Gastrocnemius medialis (tissue), 4 donors: ENCODE results near the gene IDUA. TPM values are rescaled to one million over a fixed set of nuclear protein-coding genes. Genes with fewer than 3 reads are reported as not detected.
A peak's percentile ranks its signal among the peaks of the same experiment; 100 is the strongest.

ENCODE experiments used
- ATAC-seq, 2 donors: fragments of 150-250 bp; one replicate each; pipeline ENCODE4 v1.9.1; 2016
- DNase-seq, 2 donors: peaks; one replicate each; pipeline ENCODE4 v3.0.0-alpha.2; 2019
- H3K27ac ChIP-seq, 4 donors: fragments of 200-600 bp; sonication (generic); 1 replicate in 1 of 4; 2 replicates in 3 of 4; pipeline ENCODE4 v1.5.1; 2016 to 2018; ENCODE audit warnings: mild to moderate bottlenecking in 2 of 4, moderate library complexity in 1 of 4
- H3K27me3 ChIP-seq, 3 donors: fragments of 200-600 bp; sonication (generic) in 2 of 3; 1 replicate in 1 of 3; 2 replicates in 2 of 3; pipeline versions ENCODE4 v1.5.1 to v1.6.0; 2016 to 2019; ENCODE audit warnings: mild to moderate bottlenecking in 1 of 3, moderate library complexity in 1 of 3
- H3K36me3 ChIP-seq, 2 donors: fragments of 200-600 bp; sonication (generic) in 1 of 2; one replicate each; pipeline ENCODE4 v1.5.1; 2017 to 2018
- H3K4me1 ChIP-seq, 2 donors: fragments of 200-600 bp; sonication (generic) in 1 of 2; one replicate each; pipeline ENCODE4 v1.5.1; 2016 to 2017; ENCODE audit warnings: mild to moderate bottlenecking in 2 of 2
- H3K4me3 ChIP-seq, 4 donors: fragments of 200-600 bp; sonication (generic) in 3 of 4; 1 replicate in 1 of 4; 2 replicates in 3 of 4; pipeline ENCODE4 v1.5.1; 2016 to 2019; ENCODE audit warnings: mild to moderate bottlenecking in 2 of 4
- H3K9me3 ChIP-seq, 3 donors: fragments of 200-600 bp; sonication (generic) in 2 of 3; 1 replicate in 1 of 3; 2 replicates in 2 of 3; pipeline ENCODE4 v1.5.1; 2016 to 2019
- CTCF ChIP-seq, 5 experiments: fragments of 450-650 bp in 3 of 5; fragments of 200-600 bp in 2 of 5; sonication (generic) in 2 of 5; IDR thresholded peaks in 4 of 5; conservative IDR thresholded peaks in 1 of 5; 1 replicate in 4 of 5; 2 replicates in 1 of 5; pipeline ENCODE4 v1.5.1; 2016 to 2019; ENCODE audit warnings: antibody characterized with exemption in 5 of 5, mild to moderate bottlenecking in 3 of 5, moderate library complexity in 3 of 5
- POLR2A ChIP-seq, 2 donors: fragments of 450-650 bp; IDR thresholded peaks; one replicate each; pipeline ENCODE4 v1.6.1; 2017; ENCODE audit warnings: antibody characterized with exemption in 2 of 2, mild to moderate bottlenecking in 2 of 2, moderate library complexity in 2 of 2
- in situ Hi-C, 4 donors: fragments of 200-750 bp; cut with MboI; loops; one replicate each; pipeline versions ENCODE4 v1.15.0 to v1.8.0; 2017; ENCODE audit warnings: low sequenced_read_pairs in 4 of 4
- intact Hi-C: fragments of 100-400 bp; cut with DNase I; formaldehyde crosslinking; loops from one replicate; pipeline ENCODE4 v1.15.1; 2023; ENCODE audit warnings: low total_unique reads
- total RNA-seq, 4 donors: library from RNA; depleted of rRNA; stranded (reverse); fragments of >200 nt; gene quantifications; one replicate each; pipeline versions ENCODE4 v1.1.0 to v1.2.3, GENCODE V29; 2016

Gene IDUA
- total RNA-seq, 4 donors from 2014 or later = 0.12 to 10.8 (median 2.4) TPM

GRCh38 chr4:946517-947471 is 40.0 kb upstream of the IDUA start:
- Histone ChIP-seq H3K4me1 (no peaks in the 10 kb centered on the region), H3K27me3 (no peaks in the 10 kb centered on the region), H3K36me3 (no peaks in the 10 kb centered on the region), H3K27ac (no peak overlapping the region), H3K4me3 (no peak overlapping the region), H3K9me3 (no peaks in the 10 kb centered on the region)
- intact Hi-C loops (no loop called here), in situ Hi-C loops (no loop called here)
- DNase-seq (peak in 1 of 2 donors; percentile 2), ATAC-seq (no peak)
- no peak for TF ChIP-seq CTCF (IDR thresholded peaks at IDR 0.05 in 4 of 5, conservative IDR thresholded peaks at IDR 0.05 in 1 of 5)
- no peak for TF ChIP-seq POLR2A (IDR thresholded peaks at IDR 0.05)

- Histone ChIP-seq H3K4me3 (no peak overlapping the region), H3K4me1 (no peaks in the 10 kb centered on the region), H3K9me3 (no peaks in the 10 kb centered on the region), H3K27ac (no peak overlapping the region), H3K36me3 (no peaks in the 10 kb centered on the region), H3K27me3 (no peaks in the 10 kb centered on the region)
- TF ChIP-seq CTCF (IDR thresholded peaks at IDR 0.05 in 4 of 5, conservative IDR thresholded peaks at IDR 0.05 in 1 of 5) (no peak), POLR2A (IDR thresholded peaks at IDR 0.05) (no peak)
- ATAC-seq (no peak), DNase-seq (peak in 1 of 2 donors; percentile 2)
- in situ Hi-C loops (no loop called here), intact Hi-C loops (no loop called here)
Measured at GRCh38 chr4:947491-947971, 39.3 kb upstream of the IDUA start.

- Histone ChIP-seq H3K4me3 (no peak overlapping the region), H3K27ac (no peak overlapping the region), H3K4me1 (no peaks in the 10 kb centered on the region), H3K27me3 (no peaks in the 10 kb centered on the region), H3K36me3 (no peaks in the 10 kb centered on the region), H3K9me3 (no peaks in the 10 kb centered on the region)
- in situ Hi-C loops = no loop called here
- TF ChIP-seq CTCF (IDR thresholded peaks at IDR 0.05 in 4 of 5, conservative IDR thresholded peaks at IDR 0.05 in 1 of 5) (no peak), POLR2A (IDR thresholded peaks at IDR 0.05) (no peak)
- no peak for ATAC-seq
- intact Hi-C loops = no loop called here
- DNase-seq = no peak
Measured at GRCh38 chr4:948101-948935, 38.5 kb upstream of the IDUA start.

GRCh38 chr4:948936-949300 is 37.9 kb upstream of the IDUA start:
- ATAC-seq = no peak
- no peaks in the 10 kb centered on the region for H3K36me3 ChIP-seq
- H3K4me3 ChIP-seq = no peak overlapping the region
- in situ Hi-C loops = no loop called here
- DNase-seq = peak in 1 of 2 donors; percentile 3
- TF ChIP-seq POLR2A (IDR thresholded peaks at IDR 0.05) (no peak), CTCF (IDR thresholded peaks at IDR 0.05 in 4 of 5, conservative IDR thresholded peaks at IDR 0.05 in 1 of 5) (no peak)
- H3K27me3 ChIP-seq = no peaks in the 10 kb centered on the region
- H3K4me1 ChIP-seq = no peaks in the 10 kb centered on the region
- no peak overlapping the region for H3K27ac ChIP-seq
- no peaks in the 10 kb centered on the region for H3K9me3 ChIP-seq
- intact Hi-C loops = no loop called here
